IMR-90 (cell line): ENCODE measurements around the gene RAB8A. TPM values are rescaled to one million over a fixed set of nuclear protein-coding genes. Genes with fewer than 3 reads are reported as not detected.
"Not testable (repeated sequence)": the region's sequence is repeated elsewhere in the genome, so short reads cannot be mapped to it uniquely, and the experiment has no call there.

ENCODE experiments used
- ATAC-seq: fragments of 200-7000 bp; cut with Tn5 transposase; 2 replicates; pipeline ENCODE4 v1.9.1; 2020; ENCODE audit warnings: low read depth, mild to moderate bottlenecking, moderate library complexity
- BruUV-seq: library from RNA; stranded (reverse); fragments of 400-500 nt; replicated peaks from 2 replicates; lab custom pipeline; 2021; lab: Mats Ljungman, UMichigan
- CTCF ChIA-PET: fragments of 300-600 bp; formaldehyde crosslinking; extraction: SDS; loops from one replicate; lab custom pipeline; 2021; ENCODE audit warnings: antibody characterized with exemption; lab: Yijun Ruan, JAX
- POLR2A ChIA-PET: fragments of 300-600 bp; sonication (Branson Sonifier 250); formaldehyde crosslinking; loops from one replicate; lab custom pipeline; 2022; ENCODE audit warnings: antibody characterized with exemption; ENCODE audit not compliant: unreplicated experiment; lab: Charles Lee
- DNase-seq: peaks from one replicate; pipeline ENCODE4 v3.0.0; 2013
- H2AFZ ChIP-seq: replicated peaks from 2 replicates; pipeline ENCODE3; 2013; ENCODE audit warnings: low read length, mild to moderate bottlenecking; ENCODE audit not compliant: poor library complexity
- H2AK5ac ChIP-seq: 2 replicates; pipeline ENCODE4 v1.6.1; 2013; ENCODE audit warnings: low read depth, low read length, inconsistent platforms
- H2AK9ac ChIP-seq: replicated peaks from 2 replicates; pipeline ENCODE3; 2013; ENCODE audit warnings: mild to moderate bottlenecking, low read depth, low read length, moderate library complexity; ENCODE audit not compliant: poor library complexity
- H2BK120ac ChIP-seq: 2 replicates; pipeline ENCODE4 v1.6.1; 2013; ENCODE audit warnings: low read depth, low read length, inconsistent platforms
- H2BK15ac ChIP-seq: 3 replicates; pipeline ENCODE4 v1.6.1; 2013; ENCODE audit warnings: low read depth, low read length, inconsistent platforms
- H2BK20ac ChIP-seq: 2 replicates; pipeline ENCODE4 v1.6.1; 2013; ENCODE audit warnings: low read depth, mild to moderate bottlenecking, inconsistent platforms, low read length, moderate library complexity
- H2BK5ac ChIP-seq: 2 replicates; pipeline ENCODE4 v1.6.1; 2013; ENCODE audit warnings: mild to moderate bottlenecking, low read depth, low read length, inconsistent platforms; ENCODE audit not compliant: poor library complexity, severe bottlenecking
- H3K14ac ChIP-seq: replicated peaks from 2 replicates; pipeline ENCODE4 v1.6.1; 2013; ENCODE audit warnings: low read depth, low read length, inconsistent platforms
- H3K18ac ChIP-seq: 2 replicates; pipeline ENCODE4 v1.6.1; 2013; ENCODE audit warnings: low read depth, low read length, control low read depth
- H3K23ac ChIP-seq: 2 replicates; pipeline ENCODE4 v1.6.1; 2013; ENCODE audit warnings: low read depth, low read length, inconsistent platforms
- H3K27ac ChIP-seq: 2 replicates; pipeline ENCODE4 v1.5.1; 2013; ENCODE audit warnings: mild to moderate bottlenecking, control low read depth, low read length; ENCODE audit not compliant: insufficient read depth
- H3K27me3 ChIP-seq: 2 replicates; pipeline ENCODE4 v1.6.1; 2013; ENCODE audit warnings: low read length; ENCODE audit not compliant: control insufficient read depth, insufficient read depth
- H3K36me3 ChIP-seq: 2 replicates; pipeline ENCODE4 v1.6.1; 2013; ENCODE audit warnings: low read length, mixed read lengths; ENCODE audit not compliant: control insufficient read depth, insufficient read depth
- H3K4ac ChIP-seq: 2 replicates; pipeline ENCODE4 v1.6.1; 2013; ENCODE audit warnings: low read depth, low read length, inconsistent platforms
- H3K4me1 ChIP-seq: 2 replicates; pipeline ENCODE4 v1.6.1; 2013; ENCODE audit warnings: low read length, mixed read lengths; ENCODE audit not compliant: control insufficient read depth, insufficient read depth
- H3K4me2 ChIP-seq: 2 replicates; pipeline ENCODE4 v1.6.1; 2013; ENCODE audit warnings: low read depth, mild to moderate bottlenecking, control low read depth, low read length, moderate library complexity
- H3K4me3 ChIP-seq: 2 replicates; pipeline ENCODE4 v1.5.1; 2013; ENCODE audit warnings: low read depth, mild to moderate bottlenecking, control low read depth, low read length, moderate library complexity; ENCODE audit not compliant: insufficient read depth
- H3K56ac ChIP-seq: 2 replicates; pipeline ENCODE4 v1.6.1; 2013; ENCODE audit warnings: low read length, inconsistent platforms; ENCODE audit not compliant: insufficient read depth; ENCODE audit errors: extremely low read depth
- H3K79me1 ChIP-seq, 2 experiments: 2 replicates each; pipeline ENCODE4 v1.6.1; 2013; ENCODE audit warnings: low read length in 2 of 2, inconsistent platforms in 1 of 2, low read depth in 1 of 2
- H3K9ac ChIP-seq: 2 replicates; pipeline ENCODE4 v1.6.1; 2013; ENCODE audit warnings: low read depth, low read length, control low read depth
- H3K9me1 ChIP-seq: 2 replicates; pipeline ENCODE4 v1.6.1; 2013; ENCODE audit warnings: low read length, inconsistent platforms; ENCODE audit not compliant: insufficient read depth
- H3K9me3 ChIP-seq: 2 replicates; pipeline ENCODE4 v1.6.1; 2013; ENCODE audit warnings: low read length; ENCODE audit not compliant: control insufficient read depth, insufficient read depth
- H4K20me1 ChIP-seq: 2 replicates; pipeline ENCODE4 v1.6.1; 2013; ENCODE audit warnings: low read length, inconsistent platforms; ENCODE audit not compliant: insufficient read depth
- H4K5ac ChIP-seq: 2 replicates; pipeline ENCODE4 v1.6.1; 2013; ENCODE audit warnings: mild to moderate bottlenecking, low read depth, low read length, control low read depth
- H4K8ac ChIP-seq, 2 experiments: 2 replicates each; pipeline ENCODE4 v1.6.1; 2013; ENCODE audit warnings: low read depth in 2 of 2, low read length in 2 of 2, control low read depth in 1 of 2, inconsistent platforms in 1 of 2
- H4K91ac ChIP-seq: 2 replicates; pipeline ENCODE4 v1.6.1; 2013; ENCODE audit warnings: low read depth, low read length, inconsistent platforms; ENCODE audit not compliant: insufficient read depth
- CHD1 ChIP-seq: IDR thresholded peaks from 2 replicates; pipeline ENCODE4 v1.6.1; 2012; ENCODE audit warnings: low read depth, low read length, improper control_type of control experiment
- ELK1 ChIP-seq: fragments of 150-350 bp; IDR thresholded peaks from 2 replicates; pipeline ENCODE4 v1.6.1; 2016; ENCODE audit warnings: low read depth, mild to moderate bottlenecking, low read length, moderate library complexity, borderline replicate concordance
- MAFK ChIP-seq: IDR thresholded peaks from 2 replicates; pipeline ENCODE4 v1.6.1; 2012; ENCODE audit warnings: low read depth, low read length, improper control_type of control experiment
- SMC3 ChIP-seq: fragments of 150-350 bp; IDR thresholded peaks from 2 replicates; pipeline ENCODE4 v1.6.1; 2016; ENCODE audit warnings: low read depth, mild to moderate bottlenecking, antibody characterized with exemption, low read length, moderate library complexity
- WGBS, 2 experiments: methylation state at CpG; one replicate each; pipeline versions ENCODE4 v1.1.5 to v1.1.7; 2013; ENCODE audit warnings: missing lambda C conversion rate in 2 of 2; ENCODE audit not compliant: insufficient read length in 1 of 2; ENCODE audit errors: extremely low coverage in 2 of 2; 5-methylcytosine and 5-hydroxymethylcytosine counted together
- dilution Hi-C: fragments of 300-500 bp; cut with HindIII; formaldehyde crosslinking; loops from one replicate; pipeline ENCODE4 v1.14.3; 2018; ENCODE audit warnings: low sequenced_read_pairs; ENCODE audit not compliant: unreplicated experiment
- in situ Hi-C: fragments of 300-500 bp; cut with MboI; formaldehyde crosslinking; loops from 3 replicates; pipeline ENCODE4 v1.14.3; 2019; ENCODE audit warnings: low sequenced_read_pairs, inconsistent platforms, mixed read lengths
- intact Hi-C: fragments of 100-400 bp; cut with micrococcal nuclease; formaldehyde crosslinking; loops from 2 replicates; pipeline ENCODE4 v1.10.0; 2022
- polyA plus RNA-seq, 3 experiments: library from polyadenylated mRNA; depleted of rRNA; stranded (reverse); fragments of >200 nt; gene quantifications; 2 replicates each; pipeline ENCODE4 v1.2.3, GENCODE V29; 2012; ENCODE audit warnings: low replicate concordance in 1 of 3
- total RNA-seq: library from RNA; depleted of rRNA; stranded (reverse); fragments of >200 nt; gene quantifications from 2 replicates; pipeline ENCODE4 v1.2.3, GENCODE V29; 2012

Gene RAB8A
- total and polyA plus RNA-seq, 2 of the 4 experiments (the other 2 are of a cell fraction) = 64.5 to 135 TPM

GRCh38 chr19:16118489-16119033, 6.9 kb downstream of the RAB8A start:
- Histone ChIP-seq H2BK15ac (no peak overlapping the region), H3K14ac (no peak overlapping the region), H4K91ac (no peak overlapping the region), H3K56ac (no peak overlapping the region), H3K4me3 (no peak overlapping the region), H3K4ac (no peak overlapping the region), H3K27me3 (no peaks in the 10 kb centered on the region), H3K23ac (no peak overlapping the region), H2BK5ac (no peak overlapping the region), H3K79me1 (peaks cover 9 to 58% of the 10 kb centered on the region in 2 experiments), H4K5ac (no peak overlapping the region), H2AK9ac (no peak overlapping the region), H3K9me3 (no peaks in the 10 kb centered on the region), H3K4me2 (no peak overlapping the region), H2BK120ac (no peak overlapping the region), H2BK20ac (no peak overlapping the region), H3K18ac (no peak overlapping the region), H3K4me1 (no peaks in the 10 kb centered on the region; the same call in 1 of the 2 replicates), H4K8ac (no peak overlapping the region), H3K9me1 (peaks cover 8% of the 10 kb centered on the region; the same call in 1 of the 2 replicates), H3K27ac (no peak overlapping the region), H3K36me3 (peaks cover 48% of the 10 kb centered on the region), H4K20me1 (peaks cover 22% of the 10 kb centered on the region; the same call in 1 of the 2 replicates), H3K9ac (no peak overlapping the region), H2AK5ac (no peak overlapping the region), H2AFZ (no peak overlapping the region)
- CTCF ChIA-PET = interaction anchor here (0.6 kb wide), 1 partner anchor 25 kb away, joined by 3 read pairs; the partner anchor contains the start of gene HSH2D
- intact Hi-C loops = no loop called here
- POLR2A ChIA-PET = no interaction called here
- BruUV-seq = no TSS peak
- TF ChIP-seq SMC3 (no peak), CHD1 (no peak), ELK1 (no peak), MAFK (no peak)
- ATAC-seq (no peak), DNase-seq (no peak)
- in situ Hi-C loops = no loop called here
- WGBS, 2 experiments = 100% methylated on average over 2 of the region's 12 CpGs; no CpG with 5 or more reads in 1 of the 2 experiments
- dilution Hi-C loops = no loop called here

- POLR2A ChIA-PET, H2BK15ac ChIP-seq, ATAC-seq, H2AK9ac ChIP-seq, H3K4me1 ChIP-seq, H3K9ac ChIP-seq, H2AK5ac ChIP-seq, H3K18ac ChIP-seq, intact Hi-C loops, H4K91ac ChIP-seq, H3K27ac ChIP-seq, H2BK120ac ChIP-seq, H3K27me3 ChIP-seq, DNase-seq, in situ Hi-C loops, H3K9me3 ChIP-seq, H3K56ac ChIP-seq, H2AFZ ChIP-seq, H2BK5ac ChIP-seq, BruUV-seq, dilution Hi-C loops, H4K8ac ChIP-seq, H4K5ac ChIP-seq, H3K4me3 ChIP-seq, H3K23ac ChIP-seq, H3K4me2 ChIP-seq, H3K4ac ChIP-seq, H2BK20ac ChIP-seq, H3K9me1 ChIP-seq, H3K14ac ChIP-seq: not testable (repeated sequence)
- Histone ChIP-seq H3K79me1 (peaks cover 9 to 53% of the 10 kb centered on the region in 2 experiments), H4K20me1 (peaks cover 19% of the 10 kb centered on the region; the same call in 1 of the 2 replicates), H3K36me3 (peaks cover 55% of the 10 kb centered on the region)
- WGBS, 2 experiments = 98% methylated on average over 6 of the region's 19 CpGs; no CpG with 5 or more reads in 1 of the 2 experiments
- CTCF ChIA-PET = interaction anchor here (0.6 kb wide), 1 partner anchor 24 kb away, joined by 3 read pairs; the partner anchor contains the start of gene HSH2D
Observed at GRCh38 chr19:16119075-16119857, 7.6 kb downstream of the RAB8A start.
